Subcutaneous abdominal adipose tissue (tissue), 5 donors: ENCODE measurements around the gene APCDD1L.

Experiments
- H3K27ac ChIP-seq: one replicate; pipeline ENCODE4 v1.7.0; 2013; ENCODE audit warnings: low read depth, mild to moderate bottlenecking, inconsistent platforms, low read length, moderate library complexity
- H3K27me3 ChIP-seq, 5 donors: one replicate each; pipeline ENCODE4 v1.7.0; 2013; ENCODE audit warnings: low read length in 5 of 5, inconsistent platforms in 1 of 5; ENCODE audit not compliant: control insufficient read depth in 5 of 5, insufficient read depth in 4 of 5
- H3K36me3 ChIP-seq, 5 donors: one replicate each; pipeline ENCODE4 v1.7.0; 2013; ENCODE audit warnings: low read length in 5 of 5; ENCODE audit not compliant: control insufficient read depth in 5 of 5, insufficient read depth in 5 of 5
- H3K4me1 ChIP-seq, 5 donors: one replicate each; pipeline ENCODE4 v1.7.0; 2013; ENCODE audit warnings: low read length in 5 of 5, mild to moderate bottlenecking in 3 of 5, moderate library complexity in 1 of 5; ENCODE audit not compliant: control insufficient read depth in 5 of 5, insufficient read depth in 5 of 5
- H3K4me3 ChIP-seq, 5 donors: one replicate each; pipeline ENCODE4 v1.7.0; 2013; ENCODE audit warnings: low read length in 5 of 5, low read depth in 1 of 5
- H3K9ac ChIP-seq, 5 donors: one replicate each; pipeline ENCODE4 v1.7.0; 2013; ENCODE audit warnings: low read length in 5 of 5, mild to moderate bottlenecking in 4 of 5, moderate library complexity in 3 of 5
- H3K9me3 ChIP-seq, 5 donors: one replicate each; pipeline ENCODE4 v1.7.0; 2013; ENCODE audit warnings: low read length in 5 of 5; ENCODE audit not compliant: control insufficient read depth in 5 of 5
- donor health status: healthy.
- donor health status: healthy.
- donor health status: healthy.
- donor health status: healthy.
- donor health status: healthy.

The APCDD1L gene

GRCh38 chr20:58492795-58493524 lies 22.2 kb downstream of the APCDD1L start:
- no peaks in the 10 kb centered on the region for H3K4me1 ChIP-seq
- H3K27ac ChIP-seq: no peak overlapping the region
- no peak overlapping the region for H3K9ac ChIP-seq
- H3K36me3 ChIP-seq: no peaks in the 10 kb centered on the region
- H3K4me3 ChIP-seq: no peak overlapping the region
- no peaks in the 10 kb centered on the region for H3K27me3 ChIP-seq
- peaks cover 0 to 6% (median 0%) of the 10 kb centered on the region in 5 donors for H3K9me3 ChIP-seq

DNA sequence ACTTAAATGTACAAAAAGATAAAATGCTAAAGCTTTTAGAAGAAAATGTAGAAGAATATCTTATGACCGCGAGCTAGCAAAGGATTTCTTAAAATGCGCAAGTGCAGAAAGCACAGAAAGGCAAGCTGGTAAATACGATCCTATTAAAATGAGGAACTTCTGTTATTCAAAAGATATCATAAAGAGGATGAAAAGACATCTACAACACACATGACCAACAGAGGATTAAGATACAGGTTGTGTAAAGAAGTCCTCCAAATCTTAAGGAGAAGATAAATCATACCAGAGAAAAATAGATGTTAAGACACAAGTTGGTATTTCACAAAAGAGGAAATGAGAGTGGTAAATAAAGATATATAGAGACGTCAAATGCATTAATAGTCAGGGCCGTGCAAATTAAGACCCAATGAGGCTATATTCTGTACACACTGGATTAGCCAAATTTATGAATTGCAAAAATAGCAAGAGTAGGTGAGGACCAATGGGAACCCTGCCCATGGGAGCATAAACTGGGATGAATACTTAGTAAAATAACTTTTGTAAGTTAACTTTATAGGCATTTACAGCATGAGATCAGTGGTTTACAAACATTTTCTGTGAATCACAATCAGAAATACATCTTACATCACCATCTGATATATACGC lies 23.0 kb downstream of the APCDD1L start:
- H3K9me3 ChIP-seq: peaks cover 0 to 6% (median 0%) of the 10 kb centered on the region in 5 donors
- no peaks in the 10 kb centered on the region for H3K36me3 ChIP-seq
- H3K27ac ChIP-seq: no peak overlapping the region
- no peak overlapping the region for H3K4me3 ChIP-seq
- H3K27me3 ChIP-seq: no peaks in the 10 kb centered on the region
- H3K9ac ChIP-seq: no peak overlapping the region
- H3K4me1 ChIP-seq: no peaks in the 10 kb centered on the region

DNA sequence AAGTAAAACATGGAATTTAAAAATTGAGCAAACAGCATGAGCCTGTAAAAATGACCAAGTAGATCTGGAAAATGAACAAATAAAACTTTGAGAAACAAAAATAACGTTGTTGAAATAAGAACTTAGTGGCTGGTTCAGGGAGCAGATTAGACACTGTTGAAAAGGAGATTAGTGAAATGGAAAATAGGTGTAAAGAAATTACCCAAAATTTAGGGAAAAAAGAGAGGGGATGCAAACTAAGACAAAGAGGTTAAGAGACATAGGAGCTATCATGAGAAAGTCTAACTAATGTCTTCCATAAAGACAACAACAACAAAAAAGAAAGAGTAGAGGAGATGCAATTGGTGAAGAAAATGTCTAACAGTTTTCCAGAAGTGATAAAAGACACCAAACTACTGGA lies 29.0 kb downstream of the APCDD1L start:
- H3K4me3 ChIP-seq: no peak overlapping the region
- no peaks in the 10 kb centered on the region for H3K27me3 ChIP-seq
- peaks cover 5 to 19% (median 15%) of the 10 kb centered on the region in 5 donors for H3K9me3 ChIP-seq
- no peaks in the 10 kb centered on the region for H3K36me3 ChIP-seq
- no peak overlapping the region for H3K27ac ChIP-seq
- peaks cover 0 to 8% (median 5%) of the 10 kb centered on the region in 5 donors for H3K4me1 ChIP-seq
- H3K9ac ChIP-seq: no peak overlapping the region

- Histone ChIP-seq H3K4me1 (peaks cover 0 to 9% (median 6%) of the 10 kb centered on the region in 5 donors), H3K4me3 (no peak overlapping the region), H3K9ac (no peak overlapping the region), H3K27ac (no peak overlapping the region), H3K36me3 (no peaks in the 10 kb centered on the region), H3K9me3 (peaks cover 5 to 17% (median 15%) of the 10 kb centered on the region in 5 donors), H3K27me3 (peaks cover 0 to 3% (median 0%) of the 10 kb centered on the region in 5 donors)
Observed at GRCh38 chr20:58485393-58485792, 29.8 kb downstream of the APCDD1L start.

DNA sequence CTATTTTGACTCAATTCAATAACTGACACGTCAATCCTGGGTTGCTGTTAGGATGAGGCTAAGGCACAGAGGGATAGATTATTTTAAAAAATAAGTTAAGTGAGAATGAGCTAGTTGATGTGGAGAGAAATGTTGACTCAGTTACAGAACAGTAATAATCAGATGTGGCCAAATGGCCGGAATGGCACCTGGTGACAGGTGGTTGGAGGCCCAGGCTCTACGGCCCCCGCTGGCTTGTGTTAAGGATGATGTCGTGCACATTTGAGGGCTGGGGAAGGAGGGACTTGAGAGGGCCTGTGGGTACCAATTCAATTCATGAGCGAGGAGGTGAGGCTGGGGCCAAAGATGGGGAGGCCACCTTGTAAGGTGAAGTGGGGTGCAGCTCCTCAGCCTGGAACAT lies 31.7 kb downstream of the APCDD1L start:
- peaks cover 0 to 6% (median 0%) of the 10 kb centered on the region in 5 donors for H3K27me3 ChIP-seq
- H3K4me3 ChIP-seq: no peak overlapping the region
- H3K36me3 ChIP-seq: no peaks in the 10 kb centered on the region

DNA sequence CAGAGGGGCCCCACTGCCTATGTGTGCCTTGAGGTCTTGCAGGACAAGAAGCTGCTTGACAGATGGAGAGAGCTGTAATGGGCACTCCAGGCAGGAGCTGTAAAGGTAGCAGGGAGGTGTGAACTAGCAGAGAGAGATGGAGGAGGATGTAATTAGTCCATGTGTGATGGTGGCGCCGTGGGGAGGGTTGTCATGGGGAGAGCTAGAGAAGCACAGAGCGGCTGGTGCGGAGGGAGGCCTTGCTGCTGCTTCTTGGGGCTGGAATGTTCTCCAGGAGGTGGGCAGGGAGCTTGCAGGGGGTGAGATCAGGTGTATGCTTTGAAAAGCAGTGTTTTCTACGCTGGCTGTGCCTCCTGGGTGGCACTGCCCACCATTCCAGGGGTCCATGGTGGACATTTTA lies 32.1 kb downstream of the APCDD1L start:
- Histone ChIP-seq H3K27me3 (peaks cover 0 to 6% (median 0%) of the 10 kb centered on the region in 5 donors), H3K9me3 (peaks cover 5 to 22% (median 20%) of the 10 kb centered on the region in 5 donors), H3K4me1 (peaks cover 0 to 9% (median 8%) of the 10 kb centered on the region in 5 donors), H3K27ac (no peak overlapping the region), H3K4me3 (no peak overlapping the region), H3K36me3 (no peaks in the 10 kb centered on the region), H3K9ac (no peak overlapping the region)

More for the DNA sequence above, 31.7 kb downstream of the APCDD1L start:
- Histone ChIP-seq H3K9ac (no peak overlapping the region), H3K27ac (no peak overlapping the region), H3K9me3 (peaks cover 5 to 18% (median 16%) of the 10 kb centered on the region in 5 donors), H3K4me1 (peaks cover 0 to 9% (median 8%) of the 10 kb centered on the region in 5 donors)

DNA sequence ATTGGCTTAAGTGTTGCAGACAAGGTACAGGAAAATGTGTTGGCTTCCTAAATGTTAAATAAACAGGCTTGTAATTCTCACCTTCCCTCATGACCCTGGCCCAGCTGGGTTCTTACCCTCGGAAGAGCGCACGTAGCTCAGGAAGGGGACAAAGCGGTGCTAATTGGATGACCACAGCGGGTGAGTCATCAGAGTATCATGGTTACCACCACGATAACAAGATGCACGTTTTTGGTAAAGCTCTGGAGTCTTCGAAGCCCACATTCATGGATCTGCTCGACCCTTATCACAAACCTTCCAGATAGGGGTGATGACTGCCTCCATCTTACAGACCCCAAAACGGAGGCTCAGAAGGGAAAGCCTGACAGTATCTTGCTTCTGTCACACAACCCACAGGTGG lies 32.8 kb downstream of the APCDD1L start:
- Histone ChIP-seq H3K4me1 (peaks cover 0 to 9% (median 8%) of the 10 kb centered on the region in 5 donors), H3K27me3 (peaks cover 0 to 6% (median 0%) of the 10 kb centered on the region in 5 donors), H3K9me3 (peaks cover 5 to 24% (median 23%) of the 10 kb centered on the region in 5 donors), H3K36me3 (no peaks in the 10 kb centered on the region), H3K27ac (no peak overlapping the region), H3K4me3 (no peak overlapping the region), H3K9ac (no peak overlapping the region)

DNA sequence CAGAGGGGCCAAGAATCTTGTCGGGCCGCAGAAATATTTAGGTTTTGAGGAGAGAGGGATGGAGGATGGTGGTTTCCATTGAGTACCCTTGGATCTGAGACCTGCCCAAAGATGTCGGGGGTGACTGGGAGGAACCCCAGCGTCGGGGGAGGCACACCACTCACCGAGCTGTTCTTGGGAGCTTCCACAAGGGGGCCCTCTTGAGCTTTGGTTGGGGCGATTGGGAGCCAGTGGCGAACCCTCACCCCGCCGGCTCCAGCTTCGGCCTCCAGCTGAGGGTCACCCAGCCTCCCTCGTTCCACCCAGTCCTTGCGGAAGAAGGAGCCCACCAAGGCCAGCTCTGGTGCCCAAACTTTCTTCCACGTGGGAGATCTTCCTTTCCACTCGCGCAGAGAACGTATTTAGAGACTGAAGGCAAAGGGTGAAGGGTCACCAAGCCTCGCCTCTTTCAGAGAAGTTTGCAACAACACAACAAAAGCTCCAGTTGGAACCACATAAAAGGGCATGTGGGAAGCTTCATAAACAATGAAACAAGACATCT lies 33.6 kb downstream of the APCDD1L start:
- peak overlapping the region in 2 of 5 donors; percentile 29 to 37 for H3K9ac ChIP-seq
- H3K36me3 ChIP-seq: no peaks in the 10 kb centered on the region
- no peak overlapping the region for H3K27ac ChIP-seq
- H3K27me3 ChIP-seq: peaks cover 0 to 6% (median 0%) of the 10 kb centered on the region in 5 donors
- H3K9me3 ChIP-seq: peaks cover 5 to 26% (median 22%) of the 10 kb centered on the region in 5 donors
- H3K4me3 ChIP-seq: peak overlapping the region in 4 of 5 donors; percentile 33 to 57 (median 50)
- H3K4me1 ChIP-seq: peaks cover 0 to 9% (median 8%) of the 10 kb centered on the region in 5 donors

DNA sequence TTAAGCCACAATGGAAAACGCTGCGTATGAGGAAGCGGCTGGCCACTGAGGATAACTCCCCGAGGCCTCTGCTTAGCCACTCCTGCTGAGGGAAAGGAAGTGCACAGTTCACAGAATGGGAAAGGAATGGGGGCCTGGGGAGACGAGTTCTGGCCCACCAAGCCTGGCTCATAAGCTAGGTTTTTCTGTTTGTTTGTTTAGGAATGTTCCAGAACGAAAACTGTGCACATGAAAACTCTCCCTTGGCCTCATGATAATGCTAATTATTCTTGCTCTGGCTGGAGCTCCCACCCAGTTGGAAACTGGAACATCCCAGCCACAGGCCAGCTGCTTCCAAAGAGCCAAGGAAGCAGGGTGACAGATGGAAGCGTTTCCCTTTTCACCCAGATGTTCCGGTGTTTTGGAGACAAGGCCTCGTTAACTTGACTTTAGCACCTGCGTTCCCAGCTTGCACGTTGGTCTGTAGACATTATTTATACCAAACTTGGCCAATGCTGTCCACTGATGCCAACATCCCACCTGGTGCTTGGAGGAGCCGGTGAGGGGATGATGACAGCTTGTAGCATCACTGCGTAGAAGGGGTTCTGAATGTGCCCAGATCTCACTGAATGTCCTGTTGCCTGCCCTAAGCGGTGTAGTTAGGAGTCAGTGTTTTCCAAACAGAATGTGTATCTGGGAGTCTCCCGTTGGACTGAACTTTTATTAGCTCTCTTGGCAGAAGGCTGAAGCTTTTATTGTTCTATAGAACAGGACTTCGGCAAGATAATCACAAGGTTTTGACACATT lies 34.5 kb downstream of the APCDD1L start:
- peaks cover 0 to 9% (median 8%) of the 10 kb centered on the region in 5 donors for H3K4me1 ChIP-seq
- peaks cover 0 to 6% (median 0%) of the 10 kb centered on the region in 5 donors for H3K27me3 ChIP-seq
- H3K9me3 ChIP-seq: peaks cover 0 to 18% (median 14%) of the 10 kb centered on the region in 5 donors
- H3K4me3 ChIP-seq: no peak overlapping the region
- no peaks in the 10 kb centered on the region for H3K36me3 ChIP-seq
- no peak overlapping the region for H3K27ac ChIP-seq
- no peak overlapping the region for H3K9ac ChIP-seq
